GM21825 (cell line): ENCODE measurements around the gene CAPG.
"Not testable (repeated sequence)": the region's sequence is repeated elsewhere in the genome, so short reads cannot be mapped to it uniquely, and the experiment has no call there.

Source experiments
- ATAC-seq: cut with Tn5 transposase; IDR thresholded peaks from one replicate; pipeline ENCODE4 v1.9.1; 2021; ENCODE audit warnings: mild to moderate bottlenecking, moderate library complexity; ENCODE audit not compliant: unreplicated experiment

CAPG gene

DNA sequence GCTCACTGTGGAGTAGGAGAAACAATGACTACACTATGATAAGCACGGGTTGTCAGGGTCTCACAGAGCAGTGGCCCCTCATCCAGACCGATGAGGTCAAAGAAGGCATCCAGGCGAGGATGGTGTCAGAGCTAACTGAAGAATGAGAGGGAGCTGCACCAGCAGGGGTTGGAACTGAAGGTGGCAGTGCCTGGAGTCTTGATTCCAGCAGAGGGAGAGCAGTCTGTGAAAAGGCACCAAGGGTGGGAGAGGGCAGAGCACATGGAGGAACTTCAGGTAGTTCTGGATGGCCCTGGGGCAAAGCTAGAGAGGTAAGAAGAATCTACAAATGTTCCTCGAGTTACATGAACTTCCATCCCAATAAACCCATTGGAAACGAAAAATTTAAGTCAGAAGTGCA, 43.0 kb downstream of the CAPG start:
- ATAC-seq, result no peak

DNA sequence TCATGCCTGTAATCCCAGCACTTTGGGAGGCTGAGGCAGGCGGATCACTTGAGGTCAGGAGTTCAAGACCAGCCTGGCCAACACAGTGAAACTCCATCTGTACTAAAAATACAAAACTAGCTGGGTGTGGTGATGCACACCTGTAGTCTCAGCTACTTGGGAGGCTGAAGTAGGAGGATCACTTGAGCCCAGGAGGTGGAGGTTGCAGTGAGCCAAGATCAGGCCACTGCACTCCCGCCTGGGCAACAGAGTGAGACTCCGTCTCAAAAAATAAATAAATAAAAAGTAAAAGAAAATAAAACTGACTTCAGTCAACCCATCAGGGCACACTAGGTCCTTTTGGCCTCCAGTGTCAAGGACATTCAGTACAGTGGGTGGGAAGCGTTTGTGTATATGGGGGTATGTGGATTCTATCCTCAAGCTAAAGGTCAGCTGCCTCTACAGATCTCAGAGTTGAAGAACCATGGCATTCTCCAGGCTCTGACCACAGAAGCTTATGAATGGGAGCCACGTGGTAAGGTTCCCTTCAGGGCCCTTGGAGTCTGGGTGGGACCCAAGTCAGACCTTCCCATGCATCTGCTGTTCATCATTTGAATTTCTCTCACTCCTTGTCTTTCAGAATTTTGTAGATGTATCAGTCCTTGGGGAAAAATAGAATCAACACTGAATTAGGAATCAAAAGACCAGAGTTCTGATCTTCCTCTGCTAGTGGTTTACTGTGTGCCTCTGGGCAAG, 47.3 kb downstream of the CAPG start:
- ATAC-seq, result not testable (repeated sequence)

DNA sequence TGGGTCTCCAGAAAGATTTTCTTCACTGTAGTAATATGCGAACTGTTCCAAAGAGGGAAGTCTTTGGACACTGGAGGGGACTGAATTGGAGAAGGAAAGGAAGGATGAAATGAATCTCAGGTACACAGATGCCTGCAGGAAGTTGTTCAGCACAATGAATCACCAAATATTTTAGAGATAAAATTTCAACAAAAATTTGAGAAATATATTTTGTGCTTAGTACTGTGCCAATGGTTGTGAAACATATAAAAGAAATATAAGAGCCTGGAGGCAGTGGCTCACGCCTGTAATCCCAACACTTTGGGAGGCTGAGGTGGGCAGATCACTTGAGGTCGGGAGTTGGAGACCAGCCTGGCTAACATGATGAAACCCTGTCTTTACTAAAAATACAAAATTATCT, 52.4 kb downstream of the CAPG start:
- ATAC-seq, result no peak

DNA sequence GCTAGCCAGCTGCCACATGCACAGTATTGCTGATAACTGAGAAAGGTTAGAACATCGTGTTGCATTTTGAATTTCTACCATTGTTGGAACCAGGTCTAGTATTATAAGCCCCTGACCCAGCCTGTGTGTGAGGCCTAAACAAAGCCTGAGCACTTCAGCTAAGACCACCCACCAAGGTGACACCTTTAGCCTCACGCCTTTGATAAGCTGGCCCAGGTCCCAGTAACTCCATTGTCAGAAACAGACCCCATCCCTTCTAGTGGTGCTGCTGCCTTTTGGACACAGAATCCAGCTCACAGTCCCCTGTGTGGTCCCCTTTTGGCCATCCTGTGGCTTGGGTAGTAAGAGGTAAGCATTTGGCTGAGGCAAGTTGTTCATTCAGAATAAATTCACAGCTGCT, 54.0 kb downstream of the CAPG start:
- ATAC-seq, result no peak

DNA sequence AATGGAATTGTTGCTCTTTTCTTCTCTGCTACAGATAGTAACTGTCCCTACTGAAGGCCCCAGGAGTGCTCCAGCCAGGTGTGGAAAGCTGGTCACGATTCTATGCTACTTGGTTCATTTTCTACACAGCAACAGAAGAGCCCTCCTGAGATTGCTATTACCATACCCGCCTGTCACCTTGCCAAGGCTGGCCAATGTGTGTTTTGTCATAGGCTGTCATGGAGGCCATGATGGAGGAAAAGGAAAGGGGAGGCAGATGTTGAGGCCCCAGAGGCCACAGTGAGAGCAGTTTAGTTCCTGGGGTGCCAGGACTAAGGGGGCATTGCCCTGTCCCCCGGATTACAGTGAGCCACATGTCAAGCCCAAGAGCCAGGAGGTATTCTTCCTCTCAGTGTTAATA, 54.6 kb downstream of the CAPG start:
- ATAC-seq, result no peak

DNA sequence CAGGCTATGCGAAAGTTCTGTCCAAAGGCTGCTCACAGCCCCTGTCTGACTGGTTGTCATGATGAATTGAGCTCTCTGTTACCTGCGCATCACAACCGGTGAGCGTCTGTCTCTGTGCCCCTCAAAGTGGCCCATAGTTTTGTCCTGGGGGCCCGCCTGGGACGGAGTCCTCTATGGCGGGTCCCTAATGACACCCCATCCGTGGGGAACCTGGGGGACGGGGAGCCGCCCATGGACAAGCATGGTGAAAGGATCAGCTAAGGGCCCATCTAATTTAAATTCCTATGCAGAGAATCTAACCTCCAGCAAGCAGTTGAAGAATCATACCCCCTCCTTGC, 55.1 kb downstream of the CAPG start:
- ATAC-seq, result peak; percentile 4

DNA sequence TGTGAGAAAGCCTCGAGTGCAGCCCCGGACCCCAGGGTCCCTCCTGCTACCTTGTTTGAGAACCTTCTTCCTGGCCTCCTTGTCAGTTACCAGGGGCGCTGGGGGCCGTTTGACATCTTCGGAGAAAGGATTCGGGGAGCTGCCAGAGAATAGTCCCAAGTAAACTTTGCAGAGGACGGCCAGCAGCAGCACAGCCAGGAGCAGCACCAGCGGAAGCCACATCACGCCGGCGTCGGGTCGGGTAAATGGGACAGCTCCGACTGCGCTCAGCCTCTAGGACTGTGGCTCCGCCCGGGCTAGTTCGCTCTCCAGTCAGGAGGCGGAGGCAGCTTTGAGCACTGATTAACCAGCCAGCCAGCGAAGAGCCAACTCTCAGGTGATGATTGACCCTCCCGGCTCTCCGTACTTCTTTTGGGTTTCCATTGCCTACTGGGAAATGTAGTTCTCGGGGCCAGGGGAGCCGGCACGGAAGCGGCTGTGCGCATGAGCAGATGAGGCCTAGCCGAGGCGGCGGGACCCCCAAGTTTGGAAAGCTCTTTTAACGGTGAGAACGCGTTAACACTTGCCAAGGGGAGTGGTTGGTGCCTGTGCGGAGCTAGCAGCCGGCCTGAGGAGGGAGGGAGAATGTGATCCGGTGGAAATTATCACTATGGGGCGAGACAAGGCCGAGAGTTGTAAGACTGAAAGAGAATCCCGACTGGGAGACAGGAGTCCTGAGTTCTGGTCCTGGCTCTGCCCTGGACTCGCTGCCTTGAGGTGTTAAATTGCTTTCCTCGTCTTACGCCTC, 55.7 kb downstream of the CAPG start, which contains the start of the genes ELMOD3 and RETSAT:
Gene ELMOD3, plus strand, starts transcription at position 484 of the 787 bp plus-strand sequence. CDS start 2,430 bp downstream, outside the sequence.
Gene RETSAT, minus strand, starts transcription at position 243 of the 787 bp plus-strand sequence. Its CDS starts 21 bp downstream, at position 222.
- ATAC-seq, result peak; percentile 95

DNA sequence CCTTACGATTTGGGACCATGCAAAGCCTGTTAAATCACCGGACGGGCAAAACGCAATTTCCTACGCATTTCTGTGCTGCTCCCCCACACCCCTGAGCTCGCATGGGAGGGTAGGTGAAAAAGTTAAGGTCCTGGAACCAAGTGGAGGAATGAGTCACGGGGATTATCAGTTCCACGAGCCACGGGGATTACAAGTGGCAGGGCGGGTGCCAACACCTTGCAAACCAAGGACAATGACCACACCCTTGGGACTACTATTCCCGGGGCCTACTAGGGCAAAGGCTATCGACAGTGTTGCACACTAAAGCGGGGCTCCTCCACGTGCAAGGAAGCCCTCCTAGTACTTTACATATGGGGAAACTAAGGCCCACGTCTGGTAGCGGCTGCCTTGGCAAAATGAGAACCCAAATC, 56.3 kb downstream of the CAPG start:
- peak; percentile 3 for ATAC-seq

DNA sequence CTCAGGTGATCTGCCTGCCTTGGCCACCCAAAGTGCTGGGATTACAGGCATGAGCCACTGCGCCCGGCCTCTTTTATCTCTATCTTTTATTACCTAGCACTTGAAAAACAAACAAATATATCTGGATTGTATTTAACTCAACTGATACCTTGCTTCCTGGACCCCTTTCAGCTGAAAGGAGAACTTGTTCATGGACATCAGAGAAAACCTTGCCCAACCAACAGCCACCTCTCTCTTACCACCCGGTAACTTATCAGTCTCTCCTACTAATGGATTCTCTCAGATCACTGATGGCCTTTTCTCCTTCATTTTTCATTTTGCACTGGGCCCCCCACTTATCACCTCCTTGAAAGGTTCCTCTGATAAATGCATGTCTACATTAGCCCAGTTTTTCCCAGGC, 62.6 kb downstream of the CAPG start:
- no peak for ATAC-seq
